22Rv1 (cell line): ENCODE results near the gene ZNF282.

Experiments used
- CTCF ChIP-seq: fragments of 450-650 bp; IDR thresholded peaks from 2 replicates; pipeline ENCODE4 v1.5.1; 2017; ENCODE audit warnings: mild to moderate bottlenecking
- ZFX ChIP-seq: fragments of 450-650 bp; IDR thresholded peaks from 2 replicates; pipeline ENCODE4 v1.6.1; 2017; ENCODE audit warnings: antibody characterized with exemption, borderline replicate concordance

- TF ChIP-seq CTCF: no peak
- no peak for TF ChIP-seq ZFX
Measured at GRCh38 chr7:149172534-149172920, 22.8 kb upstream of the ZNF282 start.
